ENCODE measurements around the gene DCAF4. TPM values are rescaled to one million over a fixed set of nuclear protein-coding genes. Genes with fewer than 3 reads are reported as not detected.
"Not testable (repeated sequence)": the region's sequence is repeated elsewhere in the genome, so short reads cannot be mapped to it uniquely, and the experiment has no call there.

DCAF4 gene
- total RNA-seq, 2 donors from 2014 or later, result 10.8 to 25.2 TPM

- H3K27me3 Mint-ChIP-seq, result no peaks in the 10 kb centered on the region
- no peaks in the 10 kb centered on the region for H3K9me3 Mint-ChIP-seq
- ATAC-seq (replicated peaks), result no peak
- no peak overlapping the region for H3K4me3 Mint-ChIP-seq
- H3K27ac Mint-ChIP-seq, result no peak overlapping the region
- H3K4me1 Mint-ChIP-seq, result peaks cover 5% of the 10 kb centered on the region
- peaks cover 63% of the 10 kb centered on the region for H3K36me3 Mint-ChIP-seq (ENCODE audit: low read depth)
Observed at GRCh38 chr14:72986857-72987256, 60.6 kb downstream of the DCAF4 start.

DNA sequence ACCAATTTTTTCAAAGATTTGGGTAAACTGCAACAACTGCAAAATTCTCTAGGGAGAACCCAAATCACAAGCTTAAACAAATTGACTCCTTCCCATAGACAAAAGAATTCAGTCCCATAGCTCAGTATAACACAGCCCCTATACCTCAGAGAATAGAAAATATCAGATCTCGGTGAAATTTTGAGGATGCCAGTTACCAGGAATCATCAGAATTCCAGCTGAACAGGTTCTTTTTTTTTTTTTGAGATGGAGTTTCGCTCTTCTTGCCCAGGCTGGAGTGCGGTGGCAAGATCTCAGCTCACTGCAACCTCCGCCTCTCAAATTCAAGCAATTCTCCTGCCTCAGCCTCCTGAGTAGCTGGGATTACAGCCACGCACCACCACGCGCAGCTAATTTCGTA lies 63.9 kb downstream of the DCAF4 start:
- Mint-ChIP-seq H3K27me3 (no peaks in the 10 kb centered on the region), H3K4me3 (no peak overlapping the region), H3K9me3 (no peaks in the 10 kb centered on the region), H3K4me1 (no peaks in the 10 kb centered on the region), H3K27ac (no peak overlapping the region), H3K36me3 (ENCODE audit: low read depth) (peaks cover 52% of the 10 kb centered on the region)
- no peak for ATAC-seq (replicated peaks)

GRCh38 chr14:72996916-72997315 lies 70.7 kb downstream of the DCAF4 start:
- H3K27ac Mint-ChIP-seq, result no peak overlapping the region

GRCh38 chr14:72998252-72998903 lies 72.1 kb downstream of the DCAF4 start:
- Mint-ChIP-seq H3K9me3 (no peaks in the 10 kb centered on the region), H3K27ac (no peak overlapping the region), H3K4me1 (peaks cover 3% of the 10 kb centered on the region), H3K4me3 (no peak overlapping the region), H3K36me3 (ENCODE audit: low read depth) (peaks cover 40% of the 10 kb centered on the region), H3K27me3 (no peaks in the 10 kb centered on the region)
- no peak for ATAC-seq (replicated peaks)

More at GRCh38 chr14:72996916-72997315, 70.7 kb downstream of the DCAF4 start:
- H3K9me3 Mint-ChIP-seq, result no peaks in the 10 kb centered on the region
- H3K36me3 Mint-ChIP-seq (ENCODE audit: low read depth), result peaks cover 54% of the 10 kb centered on the region
- no peak overlapping the region for H3K4me3 Mint-ChIP-seq
- H3K27me3 Mint-ChIP-seq, result no peaks in the 10 kb centered on the region
- no peak for ATAC-seq (replicated peaks)
- H3K4me1 Mint-ChIP-seq, result peaks cover 3% of the 10 kb centered on the region

GRCh38 chr14:72999316-72999715 lies 73.1 kb downstream of the DCAF4 start:
- Mint-ChIP-seq H3K4me3 (no peak overlapping the region), H3K36me3 (ENCODE audit: low read depth) (peaks cover 40% of the 10 kb centered on the region), H3K27ac (no peak overlapping the region), H3K9me3 (no peaks in the 10 kb centered on the region), H3K27me3 (no peaks in the 10 kb centered on the region), H3K4me1 (peaks cover 3% of the 10 kb centered on the region)
- ATAC-seq (replicated peaks), result no peak

DNA sequence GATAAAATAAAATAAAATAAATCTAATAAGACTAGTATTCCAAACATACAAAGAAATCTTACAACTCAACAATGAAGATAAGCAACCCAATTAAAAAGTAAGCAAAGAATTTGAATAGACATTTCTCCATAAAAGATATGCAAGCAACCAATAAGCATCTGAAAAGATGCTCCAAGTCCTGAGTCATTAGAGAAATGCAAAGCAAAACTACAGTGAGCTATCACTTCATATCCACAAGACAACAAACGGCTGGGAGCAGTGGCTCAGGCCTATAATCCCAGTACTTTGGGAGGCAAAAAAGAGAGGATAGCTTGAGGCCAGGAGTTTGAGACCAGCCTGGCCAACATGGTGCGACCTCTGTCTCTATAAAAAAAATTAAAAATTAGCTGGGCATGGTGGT lies 73.8 kb downstream of the DCAF4 start:
- H3K27me3 Mint-ChIP-seq, result no peaks in the 10 kb centered on the region
- H3K4me3 Mint-ChIP-seq, result no peak overlapping the region
- H3K27ac Mint-ChIP-seq, result no peak overlapping the region
- H3K36me3 Mint-ChIP-seq (ENCODE audit: low read depth), result peaks cover 40% of the 10 kb centered on the region
- ATAC-seq (replicated peaks), result no peak
- peaks cover 3% of the 10 kb centered on the region for H3K4me1 Mint-ChIP-seq
- no peaks in the 10 kb centered on the region for H3K9me3 Mint-ChIP-seq

DNA sequence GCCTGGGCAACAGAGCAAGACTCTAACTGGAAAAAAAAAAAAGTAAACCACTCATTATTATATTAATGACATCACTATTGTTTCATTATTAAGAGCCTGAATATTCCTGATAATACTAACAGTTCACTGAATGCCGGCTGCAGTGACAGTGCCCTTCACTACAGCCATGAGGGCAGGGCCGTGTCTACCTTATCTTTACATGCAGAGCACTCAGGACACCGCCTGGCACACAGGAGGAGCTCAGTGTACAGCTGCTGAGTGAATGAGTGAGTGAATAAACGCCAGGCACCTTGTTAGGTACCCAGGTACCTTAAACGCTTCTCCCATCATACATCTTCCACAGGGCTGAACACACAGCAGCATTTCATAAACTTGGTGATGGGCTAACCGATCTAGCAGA lies 77.4 kb downstream of the DCAF4 start:
- no peak overlapping the region for H3K27ac Mint-ChIP-seq
- no peak for ATAC-seq (replicated peaks)
- H3K27me3 Mint-ChIP-seq, result no peaks in the 10 kb centered on the region
- peaks cover 3% of the 10 kb centered on the region for H3K4me1 Mint-ChIP-seq
- H3K4me3 Mint-ChIP-seq, result no peak overlapping the region
- no peaks in the 10 kb centered on the region for H3K9me3 Mint-ChIP-seq
- peaks cover 30% of the 10 kb centered on the region for H3K36me3 Mint-ChIP-seq (ENCODE audit: low read depth)

DNA sequence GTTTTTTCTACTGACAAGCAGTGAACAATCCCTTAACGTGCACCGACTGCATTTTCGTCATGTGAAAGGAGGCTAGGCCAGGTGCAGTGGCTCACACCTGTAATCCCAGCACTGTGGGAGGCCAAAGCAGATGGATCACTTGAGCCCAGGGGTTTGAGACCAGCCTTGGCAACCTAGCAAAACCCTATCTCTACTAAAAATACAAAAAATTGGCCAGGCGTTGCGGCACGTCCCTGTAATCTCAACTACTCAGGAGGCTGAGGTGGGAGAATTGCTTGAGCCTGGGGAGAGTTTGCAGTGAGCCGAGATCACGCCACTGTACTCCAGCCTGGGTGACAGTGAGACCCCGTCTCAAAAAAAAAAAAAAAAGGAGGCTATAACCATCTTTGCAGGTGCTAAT lies 78.4 kb downstream of the DCAF4 start:
- H3K27ac Mint-ChIP-seq; H3K9me3 Mint-ChIP-seq; H3K4me1 Mint-ChIP-seq; ATAC-seq (replicated peaks); H3K4me3 Mint-ChIP-seq; H3K27me3 Mint-ChIP-seq: not testable (repeated sequence)
- peaks cover 34% of the 10 kb centered on the region for H3K36me3 Mint-ChIP-seq (ENCODE audit: low read depth)

- no peaks in the 10 kb centered on the region for H3K27me3 Mint-ChIP-seq
Observed at GRCh38 chr14:73007835-73008234, 81.6 kb downstream of the DCAF4 start.

GRCh38 chr14:73008501-73008900 lies 82.2 kb downstream of the DCAF4 start:
- H3K4me1 Mint-ChIP-seq, result peaks cover 2% of the 10 kb centered on the region
- no peak overlapping the region for H3K4me3 Mint-ChIP-seq
- no peaks in the 10 kb centered on the region for H3K27me3 Mint-ChIP-seq
- no peak overlapping the region for H3K27ac Mint-ChIP-seq
- no peak for ATAC-seq (replicated peaks)
- H3K9me3 Mint-ChIP-seq, result no peaks in the 10 kb centered on the region
- H3K36me3 Mint-ChIP-seq (ENCODE audit: low read depth), result peaks cover 56% of the 10 kb centered on the region

More at GRCh38 chr14:73007835-73008234, 81.6 kb downstream of the DCAF4 start:
- no peak for ATAC-seq (replicated peaks)
- Mint-ChIP-seq H3K27ac (no peak overlapping the region), H3K4me3 (no peak overlapping the region), H3K36me3 (ENCODE audit: low read depth) (peaks cover 50% of the 10 kb centered on the region), H3K9me3 (no peaks in the 10 kb centered on the region), H3K4me1 (no peaks in the 10 kb centered on the region)

Other genes starting within 250 kb of the DCAF4 start
- gene DPF3, start 32.4 kb upstream of the DCAF4 start, total RNA-seq, result under 1 TPM; 0.13 to 0.30 TPM
- gene ZFYVE1, start 100.6 kb downstream of the DCAF4 start, total RNA-seq, result 10 to 100 TPM; 15.9 to 18.7 TPM
- 10 to 100 TPM; 66.5 to 94.3 TPM for gene RBM25, start 132.1 kb downstream of the DCAF4 start, total RNA-seq
- gene PSEN1, start 210.0 kb downstream of the DCAF4 start, total RNA-seq, result 10 to 100 TPM; 33.8 to 37.8 TPM